ENCODE data around the gene CD1D.
A peak's percentile ranks its signal among the peaks of the same experiment; 100 is the strongest.

DNA sequence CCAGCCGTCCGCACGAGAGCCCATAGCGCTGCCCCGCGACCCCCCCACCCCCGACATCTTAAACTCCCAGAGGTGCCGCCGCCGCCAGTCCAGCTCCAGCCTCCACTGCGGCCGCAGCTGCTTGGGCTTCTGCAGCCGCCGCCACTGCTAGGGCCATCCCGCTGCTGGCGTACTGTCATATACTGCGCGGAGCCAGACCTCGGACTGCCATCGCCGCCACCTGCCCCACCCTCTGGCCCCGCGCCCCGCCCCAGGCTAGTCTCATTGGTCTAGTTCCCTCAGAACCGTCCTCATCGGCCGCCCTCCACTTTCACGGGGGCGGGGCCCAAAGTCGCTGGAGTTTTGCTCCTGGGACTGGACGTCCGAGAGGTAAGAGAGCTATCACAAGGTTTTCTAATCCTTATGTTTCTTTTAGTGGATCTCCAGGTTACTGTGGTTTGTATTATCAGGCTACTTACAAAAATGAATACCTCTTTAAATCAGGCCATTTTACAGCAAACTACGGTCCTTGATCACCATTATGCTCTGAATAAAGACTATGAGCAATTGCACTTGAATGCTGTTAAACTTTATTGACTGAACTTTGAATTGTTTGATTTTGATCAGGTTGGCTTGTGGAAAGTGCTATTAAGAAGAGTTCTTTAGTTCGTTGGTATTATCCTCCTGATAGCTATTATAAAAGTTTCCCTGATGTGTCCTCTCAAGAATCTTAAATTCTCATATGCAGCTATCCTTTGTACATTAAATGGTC lies 2.8 kb upstream of the CD1D start:
- no peak for TF ChIP-seq POLR2A (IDR thresholded peaks at IDR 0.05)
- TF ChIP-seq, protein P1, sequence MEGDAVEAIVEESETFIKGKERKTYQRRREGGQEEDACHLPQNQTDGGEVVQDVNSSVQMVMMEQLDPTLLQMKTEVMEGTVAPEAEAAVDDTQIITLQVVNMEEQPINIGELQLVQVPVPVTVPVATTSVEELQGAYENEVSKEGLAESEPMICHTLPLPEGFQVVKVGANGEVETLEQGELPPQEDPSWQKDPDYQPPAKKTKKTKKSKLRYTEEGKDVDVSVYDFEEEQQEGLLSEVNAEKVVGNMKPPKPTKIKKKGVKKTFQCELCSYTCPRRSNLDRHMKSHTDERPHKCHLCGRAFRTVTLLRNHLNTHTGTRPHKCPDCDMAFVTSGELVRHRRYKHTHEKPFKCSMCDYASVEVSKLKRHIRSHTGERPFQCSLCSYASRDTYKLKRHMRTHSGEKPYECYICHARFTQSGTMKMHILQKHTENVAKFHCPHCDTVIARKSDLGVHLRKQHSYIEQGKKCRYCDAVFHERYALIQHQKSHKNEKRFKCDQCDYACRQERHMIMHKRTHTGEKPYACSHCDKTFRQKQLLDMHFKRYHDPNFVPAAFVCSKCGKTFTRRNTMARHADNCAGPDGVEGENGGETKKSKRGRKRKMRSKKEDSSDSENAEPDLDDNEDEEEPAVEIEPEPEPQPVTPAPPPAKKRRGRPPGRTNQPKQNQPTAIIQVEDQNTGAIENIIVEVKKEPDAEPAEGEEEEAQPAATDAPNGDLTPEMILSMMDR (IDR thresholded peaks at IDR 0.05) = no peak
- peak; percentile 12 to 36 for TF ChIP-seq POLR2AphosphoS5 (IDR thresholded peaks at IDR 0.05; ENCODE audit: insufficient read depth in 1 of 2, low read depth in 1 of 2)
